Uterus (tissue), 4 donors: ENCODE data around the gene PNPT1. TPM values are rescaled to one million over a fixed set of nuclear protein-coding genes. Genes with fewer than 3 reads are reported as not detected.
"Not testable (repeated sequence)": the region's sequence is repeated elsewhere in the genome, so short reads cannot be mapped to it uniquely, and the experiment has no call there.

Experiments
- DNase-seq, 2 donors: peaks; one replicate each; pipeline ENCODE4 v3.0.0-alpha.2; 2019 to 2020
- H3K27ac ChIP-seq, 2 donors: fragments of 200-600 bp; sonication (generic); 1 replicate in 1 of 2; 2 replicates in 1 of 2; pipeline ENCODE4 v1.5.1; 2016 to 2018
- H3K27me3 ChIP-seq, 2 donors: fragments of 200-600 bp; sonication (generic); one replicate each; pipeline ENCODE4 v1.5.1; 2018 to 2019; ENCODE audit warnings: control low read depth in 1 of 2
- H3K36me3 ChIP-seq, 2 donors: fragments of 200-600 bp; sonication (generic); one replicate each; pipeline ENCODE4 v1.5.1; 2019; ENCODE audit warnings: control low read depth in 1 of 2
- H3K4me1 ChIP-seq, 2 donors: fragments of 200-600 bp; sonication (generic); one replicate each; pipeline ENCODE4 v1.5.1; 2018 to 2019; ENCODE audit warnings: control low read depth in 1 of 2
- H3K4me3 ChIP-seq, 2 donors: fragments of 200-600 bp; sonication (generic); 1 replicate in 1 of 2; 2 replicates in 1 of 2; pipeline ENCODE4 v1.5.1; 2018 to 2019; ENCODE audit warnings: mild to moderate bottlenecking in 1 of 2
- H3K9me3 ChIP-seq, 2 donors: fragments of 200-600 bp; sonication (generic); one replicate each; pipeline ENCODE4 v1.5.1; 2019; ENCODE audit warnings: control low read depth in 1 of 2
- CTCF ChIP-seq, 4 experiments: fragments of 200-600 bp in 2 of 4; fragments of 450-650 bp in 2 of 4; sonication (generic) in 2 of 4; IDR thresholded peaks; one replicate each; pipeline ENCODE4 v1.5.1; 2016 to 2019; ENCODE audit warnings: antibody characterized with exemption in 4 of 4, mild to moderate bottlenecking in 2 of 4, moderate library complexity in 1 of 4
- POLR2A ChIP-seq, 2 donors: fragments of 450-650 bp; IDR thresholded peaks; one replicate each; pipeline ENCODE4 v1.6.1; 2016; ENCODE audit warnings: antibody characterized with exemption in 2 of 2, mild to moderate bottlenecking in 1 of 2, moderate library complexity in 1 of 2
- intact Hi-C: fragments of 100-400 bp; cut with DNase I; formaldehyde crosslinking; loops from one replicate; pipeline ENCODE4 v1.15.1; 2023; ENCODE audit warnings: low total_unique reads
- total RNA-seq, 4 donors: library from RNA; depleted of rRNA in 3 of 4; stranded (reverse); fragments of >200 nt in 3 of 4; gene quantifications; one replicate each; pipeline versions ENCODE4 v1.1.0 to v1.2.4, GENCODE V29; 2014 to 2023
- donor health status: DM: yes; HTN: yes; CAD: no.

PNPT1 gene
- total RNA-seq, 4 donors from 2014 or later, result 12.6 to 52.0 (median 22.5) TPM

DNA sequence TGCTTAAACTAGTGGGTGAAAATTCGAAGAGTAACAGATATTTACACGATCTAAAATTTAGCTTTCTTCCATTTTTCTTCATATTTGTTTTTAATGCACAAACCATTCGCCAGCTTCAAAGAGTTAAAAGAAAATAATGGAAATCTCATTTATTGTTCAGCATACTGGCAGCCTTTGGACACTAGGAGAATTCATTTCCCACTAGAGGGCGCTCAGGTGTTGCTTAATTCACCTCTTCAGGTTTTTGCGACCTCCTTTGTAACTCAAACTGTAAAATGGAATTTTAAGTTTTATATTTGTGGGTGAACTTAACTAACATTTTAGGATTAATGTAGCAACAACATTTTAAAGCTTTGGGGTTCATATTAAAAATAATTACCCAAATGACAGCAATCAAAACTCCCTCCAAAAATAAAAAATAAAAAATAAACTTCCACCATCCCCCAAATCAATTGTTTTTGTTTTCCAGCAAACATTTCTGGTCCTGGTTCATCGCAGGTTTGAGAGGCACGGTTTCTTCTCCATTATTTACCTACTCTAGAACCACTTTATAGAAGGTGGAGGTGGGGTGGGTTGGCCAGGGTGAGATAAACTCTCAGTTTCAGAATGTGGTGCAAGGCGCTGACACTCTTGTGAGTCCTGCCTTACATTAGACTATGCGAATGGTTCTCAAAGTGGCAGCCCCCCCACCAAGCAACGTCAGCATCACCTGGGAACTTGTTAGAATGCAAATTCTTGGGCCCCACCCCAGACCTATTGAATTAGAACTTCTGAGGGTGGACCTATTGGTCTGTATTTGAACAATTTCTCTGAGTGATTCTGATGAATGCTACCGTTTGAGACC, 24.7 kb upstream of the PNPT1 start:
- intact Hi-C loops, result loop anchor here (10.0 kb wide), 1 partner anchor 416 kb away; no protein-coding TSS in a partner anchor
- Histone ChIP-seq H3K9me3 (no peaks in the 10 kb centered on the region), H3K4me1 (no peaks in the 10 kb centered on the region), H3K27me3 (no peaks in the 10 kb centered on the region), H3K36me3 (no peaks in the 10 kb centered on the region), H3K27ac (no peak overlapping the region), H3K4me3 (no peak overlapping the region)
- no peak for TF ChIP-seq POLR2A (IDR thresholded peaks at IDR 0.05)
- peak; percentile 63 to 79 (median 73) for TF ChIP-seq CTCF (IDR thresholded peaks at IDR 0.05)
- DNase-seq, result peak; percentile 39 to 58

GRCh38 chr2:55715626-55716025, 22.0 kb upstream of the PNPT1 start:
- Histone ChIP-seq H3K27ac (no peak overlapping the region), H3K4me1 (no peaks in the 10 kb centered on the region), H3K36me3 (no peaks in the 10 kb centered on the region), H3K4me3 (no peak overlapping the region), H3K9me3 (no peaks in the 10 kb centered on the region), H3K27me3 (no peaks in the 10 kb centered on the region)
- DNase-seq, result no peak
- intact Hi-C loops, result loop anchor here (10.0 kb wide), 1 partner anchor 419 kb away; no protein-coding TSS in a partner anchor
- TF ChIP-seq POLR2A (IDR thresholded peaks at IDR 0.05) (no peak), CTCF (IDR thresholded peaks at IDR 0.05) (no peak)

GRCh38 chr2:55715178-55715577, 21.5 kb upstream of the PNPT1 start:
- not testable (repeated sequence) for H3K27me3 ChIP-seq, H3K4me3 ChIP-seq, H3K27ac ChIP-seq, H3K36me3 ChIP-seq, H3K9me3 ChIP-seq, H3K4me1 ChIP-seq, DNase-seq
- intact Hi-C loops, result loop anchor here (10.0 kb wide), 1 partner anchor 420 kb away; no protein-coding TSS in a partner anchor

DNA sequence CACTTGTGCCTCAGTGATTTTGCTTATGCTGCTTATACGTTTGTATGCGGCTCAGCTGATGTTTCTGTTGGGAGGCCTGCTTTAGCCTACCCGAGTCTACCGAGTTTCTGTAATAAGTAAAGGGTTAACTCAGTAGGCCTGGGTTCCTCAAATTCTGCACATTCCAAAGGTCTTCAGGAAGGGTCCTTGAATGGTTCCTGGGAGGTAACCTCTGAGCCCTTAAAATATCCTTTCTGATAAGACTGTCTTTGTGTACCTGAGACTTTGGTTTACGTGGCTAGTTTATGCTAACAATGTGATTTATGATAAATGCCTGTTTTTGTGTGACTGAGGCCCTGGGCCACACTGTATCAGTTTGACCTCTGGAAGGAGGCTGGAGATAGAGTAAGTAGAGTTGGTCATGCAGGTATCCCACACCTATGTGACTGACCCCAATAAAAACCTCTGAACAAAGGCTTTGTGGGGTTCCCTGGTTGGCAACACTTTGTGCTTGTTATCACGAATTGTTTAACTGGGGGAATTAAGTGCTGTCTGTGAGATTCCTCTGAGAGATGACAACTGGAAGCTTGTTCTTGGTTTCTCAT, 18.9 kb upstream of the PNPT1 start:
- Histone ChIP-seq H3K9me3 (no peaks in the 10 kb centered on the region), H3K27ac (no peak overlapping the region), H3K4me1 (no peaks in the 10 kb centered on the region), H3K27me3 (no peaks in the 10 kb centered on the region), H3K36me3 (no peaks in the 10 kb centered on the region), H3K4me3 (no peak overlapping the region)
- intact Hi-C loops, result loop anchor here (10.0 kb wide), 1 partner anchor 422 kb away; no protein-coding TSS in a partner anchor
- no peak for DNase-seq
- no peak for TF ChIP-seq CTCF (IDR thresholded peaks at IDR 0.05)
- no peak for TF ChIP-seq POLR2A (IDR thresholded peaks at IDR 0.05)

DNA sequence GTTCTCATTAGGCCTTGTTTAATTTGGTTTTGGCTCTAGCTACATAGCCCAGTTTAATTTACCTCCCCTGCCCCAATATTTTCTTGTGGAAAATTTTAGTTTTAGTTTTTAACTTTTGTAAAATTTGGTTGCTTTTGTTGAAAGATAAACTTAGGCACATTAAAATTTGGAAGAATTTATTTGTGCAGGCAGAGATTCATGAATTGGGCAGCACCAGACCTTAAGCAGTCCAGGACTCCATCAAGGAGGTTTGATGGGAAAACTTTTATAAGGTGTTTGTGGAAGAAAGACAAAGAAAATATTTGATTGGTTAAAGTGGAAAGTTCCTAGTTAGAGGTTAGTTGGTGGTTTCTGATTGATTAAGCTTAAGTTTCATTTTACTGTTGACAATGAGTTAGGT, 16.4 kb upstream of the PNPT1 start:
- Histone ChIP-seq H3K36me3 (no peaks in the 10 kb centered on the region), H3K27me3 (no peaks in the 10 kb centered on the region), H3K4me3 (no peak overlapping the region), H3K27ac (no peak overlapping the region), H3K9me3 (no peaks in the 10 kb centered on the region), H3K4me1 (no peaks in the 10 kb centered on the region)
- intact Hi-C loops, result loop anchor here (10.0 kb wide), 1 partner anchor 425 kb away; no protein-coding TSS in a partner anchor
- no peak for DNase-seq
- TF ChIP-seq POLR2A (IDR thresholded peaks at IDR 0.05), result no peak
- TF ChIP-seq CTCF (IDR thresholded peaks at IDR 0.05), result no peak
